ENCODE results near the gene CLDN3.

DNA sequence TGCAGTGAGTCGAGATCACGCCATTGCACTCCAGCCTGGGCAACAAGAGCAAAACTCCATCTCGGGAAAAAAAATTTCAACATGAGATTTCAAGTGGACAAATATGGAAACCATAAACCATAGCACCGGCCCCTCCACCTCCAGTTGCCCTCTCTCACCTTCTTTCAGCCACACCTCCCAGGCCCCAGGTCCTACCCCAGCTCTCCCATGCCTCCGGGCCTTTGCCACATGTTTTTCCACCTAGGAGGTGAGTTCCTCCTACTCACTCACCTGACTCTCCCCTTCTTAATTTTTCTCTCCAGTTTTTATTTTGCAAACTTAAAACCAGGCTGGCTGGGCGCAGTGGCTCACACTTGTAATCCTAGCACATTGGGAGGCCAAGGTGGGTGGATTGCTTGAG is 47.1 kb upstream of the CLDN3 start:
- no peak for TF ChIP-seq EZH2 (IDR thresholded peaks at IDR 0.05; ENCODE audit: low read length, unreplicated experiment)
- TF ChIP-seq, protein P1, sequence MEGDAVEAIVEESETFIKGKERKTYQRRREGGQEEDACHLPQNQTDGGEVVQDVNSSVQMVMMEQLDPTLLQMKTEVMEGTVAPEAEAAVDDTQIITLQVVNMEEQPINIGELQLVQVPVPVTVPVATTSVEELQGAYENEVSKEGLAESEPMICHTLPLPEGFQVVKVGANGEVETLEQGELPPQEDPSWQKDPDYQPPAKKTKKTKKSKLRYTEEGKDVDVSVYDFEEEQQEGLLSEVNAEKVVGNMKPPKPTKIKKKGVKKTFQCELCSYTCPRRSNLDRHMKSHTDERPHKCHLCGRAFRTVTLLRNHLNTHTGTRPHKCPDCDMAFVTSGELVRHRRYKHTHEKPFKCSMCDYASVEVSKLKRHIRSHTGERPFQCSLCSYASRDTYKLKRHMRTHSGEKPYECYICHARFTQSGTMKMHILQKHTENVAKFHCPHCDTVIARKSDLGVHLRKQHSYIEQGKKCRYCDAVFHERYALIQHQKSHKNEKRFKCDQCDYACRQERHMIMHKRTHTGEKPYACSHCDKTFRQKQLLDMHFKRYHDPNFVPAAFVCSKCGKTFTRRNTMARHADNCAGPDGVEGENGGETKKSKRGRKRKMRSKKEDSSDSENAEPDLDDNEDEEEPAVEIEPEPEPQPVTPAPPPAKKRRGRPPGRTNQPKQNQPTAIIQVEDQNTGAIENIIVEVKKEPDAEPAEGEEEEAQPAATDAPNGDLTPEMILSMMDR (conservative IDR thresholded peaks at IDR 0.05; ENCODE audit: low read depth, low read length), result no peak
